ENCODE data around the gene TTYH1.

The TTYH1 gene

DNA sequence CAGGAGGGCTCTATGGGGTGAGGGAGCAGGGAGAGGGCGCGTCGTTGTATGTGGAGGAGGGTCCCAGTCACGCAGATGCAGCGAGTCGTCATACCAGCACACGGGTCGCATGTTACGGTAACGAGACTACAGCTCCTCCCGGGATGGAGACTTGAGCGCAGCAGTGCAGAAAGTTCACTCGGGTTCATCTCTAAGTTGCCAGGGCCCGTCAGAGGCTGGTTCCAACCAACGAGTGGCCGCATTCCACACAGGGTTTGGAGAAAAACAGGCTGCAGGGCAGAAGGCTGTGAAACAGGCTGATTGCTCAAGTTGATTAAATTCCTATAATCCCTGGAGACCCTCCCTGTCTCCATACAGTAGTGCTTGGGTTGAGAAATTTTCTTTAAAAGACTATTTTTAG, 21.9 kb upstream of the TTYH1 start:
- no peak for DNase-seq

DNA sequence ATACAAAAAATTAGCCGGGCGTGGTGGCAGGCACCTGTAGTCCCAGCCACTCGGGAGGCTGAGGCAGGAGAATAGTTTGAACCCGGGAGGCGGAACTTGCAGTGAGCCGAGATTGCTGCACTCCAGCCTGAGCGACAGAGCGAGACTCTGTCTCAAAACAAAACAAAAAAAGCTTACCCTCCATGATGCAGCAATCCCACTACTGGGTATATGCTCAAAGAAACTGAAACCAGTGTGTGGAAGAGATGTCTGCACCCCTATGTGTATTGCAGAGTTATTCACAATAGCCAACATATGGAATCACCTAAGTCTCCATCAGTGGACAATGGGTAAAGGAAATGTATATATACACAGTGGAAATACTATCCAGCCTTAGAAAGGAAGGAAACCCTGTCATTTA, 19.6 kb upstream of the TTYH1 start:
- no peak for DNase-seq

DNA sequence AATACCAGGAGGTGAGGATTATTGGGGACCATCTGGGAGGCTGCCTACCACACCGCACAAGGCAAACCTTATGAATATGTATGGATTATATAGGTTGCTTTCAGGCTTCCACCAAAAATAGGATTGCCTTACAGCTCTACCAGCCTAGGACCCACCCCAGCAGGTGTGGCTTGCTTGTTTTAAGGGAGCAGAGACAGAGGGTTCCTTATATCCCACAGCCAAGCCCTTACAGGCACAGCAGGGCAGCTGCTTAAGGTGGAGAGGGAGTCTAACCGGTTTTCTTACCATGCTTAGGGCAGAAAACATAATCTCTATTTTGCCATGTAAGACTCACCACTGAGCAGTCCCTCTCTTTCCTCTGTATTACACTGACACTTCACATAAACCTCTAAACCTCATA, 16.1 kb upstream of the TTYH1 start:
- no peak for DNase-seq

DNA sequence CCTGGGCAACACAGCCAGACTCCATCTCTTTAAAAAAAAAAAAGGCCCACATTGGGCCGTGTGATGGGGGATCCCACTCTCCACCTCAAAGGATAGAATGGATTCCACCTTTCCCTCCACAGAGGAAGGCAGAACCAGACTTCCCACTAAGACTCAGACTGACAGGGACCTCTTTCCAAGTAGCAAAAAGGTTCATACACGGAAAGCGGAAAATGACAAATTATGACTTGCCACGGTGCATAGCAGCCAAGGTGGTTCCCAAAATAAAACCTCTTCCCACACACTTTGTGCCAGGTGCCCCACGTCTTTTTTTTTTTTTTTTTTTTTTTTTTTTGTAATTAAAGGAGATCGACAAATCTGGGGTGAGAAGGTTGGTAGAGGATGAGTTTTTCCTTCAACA, 14.4 kb upstream of the TTYH1 start:
- DNase-seq, result no peak

DNA sequence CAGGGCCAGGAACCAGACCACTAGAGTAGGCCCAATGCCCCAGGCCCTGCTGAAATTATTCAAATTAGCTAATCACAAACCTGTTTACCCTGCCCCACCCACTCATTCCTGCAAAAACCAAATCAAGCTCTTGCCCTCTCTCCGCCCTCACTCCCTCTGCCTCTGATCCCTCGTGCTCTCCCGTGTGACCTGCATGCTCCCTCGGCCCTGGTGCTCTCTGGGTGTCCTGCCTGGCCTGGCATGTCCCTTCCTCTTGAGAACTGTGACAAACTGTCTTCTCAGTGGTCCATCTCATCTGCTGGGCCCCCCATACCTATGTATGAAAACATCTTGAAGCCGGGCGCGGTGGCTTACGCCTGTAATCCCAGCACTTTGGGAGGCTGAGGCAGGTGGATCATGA, 12.2 kb upstream of the TTYH1 start:
- DNase-seq, result no peak

DNA sequence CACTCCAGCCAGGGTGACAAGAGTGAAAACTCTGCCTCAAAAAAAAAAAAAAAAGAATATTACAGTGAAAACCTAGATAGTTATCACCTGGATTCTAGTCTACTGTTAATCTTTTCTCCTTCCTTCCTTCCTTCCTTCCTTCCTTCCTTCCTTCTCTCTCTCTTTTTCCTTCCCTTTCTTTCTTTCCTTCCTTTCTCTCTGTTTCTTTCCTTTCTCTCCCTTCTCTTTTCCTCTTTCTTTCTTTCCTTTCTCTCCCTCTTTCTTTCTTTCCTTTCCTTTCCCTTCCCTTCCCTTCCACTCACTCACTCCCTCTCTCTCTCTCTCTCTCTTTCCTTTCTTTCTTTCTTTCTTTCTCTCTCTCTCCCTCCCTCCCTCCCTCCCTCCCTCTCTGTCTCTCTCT, 9.6 kb upstream of the TTYH1 start:
- DNase-seq, result no peak

DNA sequence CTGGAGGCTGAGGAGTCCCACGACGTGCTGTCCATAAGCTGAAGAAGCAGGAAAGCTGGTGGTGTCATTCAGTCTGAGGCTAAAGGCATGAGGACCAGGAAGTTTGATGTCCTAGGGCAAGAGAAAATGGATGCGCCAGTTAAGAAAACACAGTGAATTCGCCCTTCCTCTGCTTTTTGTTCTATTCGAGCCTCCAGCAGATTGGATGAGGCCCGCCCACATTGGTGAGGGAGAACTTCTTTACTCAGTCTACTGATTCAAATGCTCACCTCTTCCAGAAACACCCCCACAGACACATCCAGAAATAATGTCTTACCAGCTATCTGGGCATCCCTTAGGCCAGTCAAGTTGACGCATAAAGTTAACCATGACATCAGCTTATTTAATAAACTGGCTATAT, 7.5 kb upstream of the TTYH1 start:
- no peak for DNase-seq

DNA sequence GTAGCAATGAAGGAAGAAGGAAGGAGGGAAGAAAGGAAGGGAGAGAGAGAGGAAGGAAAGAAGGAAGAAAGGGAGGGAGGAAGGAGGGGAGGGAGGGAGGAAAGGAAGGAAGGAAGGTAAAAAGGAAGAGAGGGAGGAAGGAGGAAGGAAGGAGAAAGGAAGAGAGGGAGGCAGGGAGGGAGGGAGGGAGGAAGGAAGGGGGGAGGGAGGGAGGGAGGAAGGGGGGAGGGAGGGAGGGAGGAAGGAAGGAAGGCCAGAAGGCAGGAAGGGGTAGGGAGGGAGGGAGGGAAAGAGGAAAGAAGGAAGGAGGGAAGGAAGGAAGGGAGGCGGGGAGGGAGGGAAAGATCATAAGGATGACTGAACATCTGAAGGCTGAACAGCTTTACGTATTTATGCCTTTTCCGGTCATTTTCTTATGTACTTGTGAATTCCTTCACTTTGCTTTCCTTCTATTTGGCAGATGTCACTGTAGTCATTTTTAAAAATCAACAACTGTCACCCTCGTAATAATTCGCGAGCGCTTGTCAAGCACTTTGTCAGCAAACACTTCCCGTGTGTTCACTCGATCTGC, 6.7 kb upstream of the TTYH1 start:
- no peak for DNase-seq

DNA sequence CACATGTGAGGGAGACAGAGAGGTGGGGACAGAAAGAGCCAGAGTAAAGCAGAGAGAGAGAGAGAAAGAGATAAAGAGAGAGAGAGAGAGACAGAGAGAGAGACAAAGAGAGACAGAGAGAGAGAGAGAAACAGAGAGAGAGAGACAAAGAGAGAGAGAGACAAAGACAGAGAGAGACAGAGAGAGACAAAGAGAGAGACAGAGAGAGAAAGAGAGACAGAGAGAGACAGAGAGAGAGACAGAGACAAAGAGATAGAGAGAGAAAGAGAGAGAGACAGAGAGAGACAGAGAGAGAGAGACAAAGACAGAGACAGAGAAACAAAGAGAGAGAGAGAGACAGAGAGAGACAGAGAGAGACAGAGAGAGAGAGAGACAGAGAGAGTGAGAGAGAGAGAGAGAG, 4.2 kb upstream of the TTYH1 start:
- DNase-seq, result no peak

DNA sequence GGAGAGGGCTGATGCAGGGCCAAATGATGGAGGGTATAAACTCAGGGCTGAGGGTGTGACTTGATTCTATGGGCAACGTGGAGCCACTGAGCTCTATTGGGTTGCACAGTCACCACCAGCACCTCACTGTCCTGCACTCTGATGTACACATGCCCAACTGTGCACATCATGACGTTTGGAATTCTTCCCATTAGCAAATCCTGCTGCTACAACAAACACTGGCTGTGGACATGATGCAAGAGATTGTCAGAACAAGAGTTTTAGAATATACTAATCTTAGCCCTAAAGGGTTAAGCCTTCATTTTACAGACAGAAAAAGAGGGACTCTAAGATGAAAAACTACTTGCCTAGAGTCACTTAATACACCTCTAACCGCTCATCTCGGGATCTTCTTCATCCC, 2.4 kb upstream of the TTYH1 start:
- no peak for DNase-seq

DNA sequence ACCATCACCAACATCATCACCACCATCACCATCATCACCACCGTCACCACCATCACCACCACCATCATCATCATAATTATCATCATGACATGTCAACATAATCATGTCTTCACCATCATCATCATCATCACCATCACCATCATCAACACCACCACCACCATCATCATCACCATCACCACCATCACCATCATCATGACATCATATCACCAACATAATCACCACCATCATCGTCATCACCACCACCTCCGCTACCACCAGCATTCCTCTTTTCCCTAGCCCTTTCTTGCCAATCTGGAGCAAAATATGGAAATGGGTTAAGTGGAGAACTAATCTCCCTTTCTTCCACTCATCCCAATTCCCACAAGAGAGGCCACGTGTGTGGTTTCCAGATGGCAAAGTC, 1.1 kb upstream of the TTYH1 start:
- DNase-seq, result no peak

DNA sequence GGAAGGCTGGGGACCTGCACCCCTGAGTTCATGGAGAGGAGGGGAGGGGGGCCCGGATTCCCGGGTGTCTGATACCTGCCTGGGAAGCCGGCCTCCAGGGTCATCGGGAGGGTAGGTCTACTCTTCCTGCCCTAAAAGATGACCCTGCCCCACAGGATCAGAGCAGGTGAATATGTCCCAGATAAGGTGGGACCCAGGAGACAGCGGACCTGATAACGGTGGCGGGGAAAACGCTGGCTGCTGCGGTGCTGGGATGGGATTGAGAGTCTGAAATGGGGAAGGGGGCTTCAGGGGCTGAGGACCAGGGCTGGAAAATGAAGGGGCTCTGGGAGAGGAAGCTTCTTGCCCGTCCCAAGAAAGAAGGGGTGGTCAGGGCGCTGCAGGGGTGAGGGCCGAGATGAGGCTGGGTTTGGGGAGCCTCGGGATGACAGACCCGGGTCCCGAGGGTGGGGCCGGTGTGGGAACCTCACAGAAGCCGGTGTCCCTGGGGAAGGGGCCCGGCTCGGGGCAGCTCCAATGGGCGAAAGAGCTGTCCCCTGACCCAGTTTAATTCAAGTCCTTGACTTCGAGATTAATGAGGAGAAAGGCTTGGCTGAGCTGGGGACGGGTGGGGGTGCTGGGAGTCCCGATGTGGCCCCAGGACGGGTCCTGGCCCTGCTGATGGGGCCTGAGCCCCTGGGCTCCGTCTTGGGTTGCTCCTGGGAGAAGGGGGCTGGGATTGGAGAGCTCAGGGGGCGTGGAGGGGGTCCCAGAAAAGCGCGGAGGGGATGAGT, 823 bp downstream of the TTYH1 start:
- no peak for DNase-seq

DNA sequence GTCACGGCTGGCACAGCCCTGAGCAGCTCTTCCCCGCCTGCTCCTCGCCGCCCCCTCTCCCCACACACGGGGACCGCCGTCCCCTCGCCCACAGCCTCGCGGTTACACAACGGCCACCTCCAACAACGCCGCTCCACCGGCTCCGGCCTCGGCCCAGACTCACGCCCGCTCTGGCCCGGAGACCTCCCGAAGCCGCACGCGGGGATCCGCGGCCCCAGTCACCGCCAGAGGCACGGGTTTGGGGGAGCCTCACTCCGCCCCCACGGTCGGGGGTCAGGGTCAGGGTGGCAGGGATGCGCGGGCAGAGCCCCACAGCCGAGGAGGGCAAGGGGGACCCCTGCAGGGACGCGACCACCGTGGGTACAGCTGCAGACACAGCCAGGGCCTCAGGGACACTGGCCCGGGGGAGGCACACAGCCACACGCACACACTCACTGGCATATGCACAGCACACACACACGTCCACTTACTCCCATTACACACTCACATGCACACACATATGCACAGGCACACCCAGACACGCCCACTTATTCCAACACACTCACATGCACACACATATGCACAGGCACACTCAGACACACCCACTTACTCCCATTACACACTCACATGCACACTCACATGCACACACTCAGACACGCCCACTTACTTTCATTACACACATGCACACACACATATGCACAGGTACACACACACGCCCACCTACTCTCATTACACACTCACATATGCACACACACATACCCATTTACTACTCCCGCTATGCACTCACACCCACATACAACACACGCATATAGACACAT, 1.6 kb downstream of the TTYH1 start:
- DNase-seq, result no peak

DNA sequence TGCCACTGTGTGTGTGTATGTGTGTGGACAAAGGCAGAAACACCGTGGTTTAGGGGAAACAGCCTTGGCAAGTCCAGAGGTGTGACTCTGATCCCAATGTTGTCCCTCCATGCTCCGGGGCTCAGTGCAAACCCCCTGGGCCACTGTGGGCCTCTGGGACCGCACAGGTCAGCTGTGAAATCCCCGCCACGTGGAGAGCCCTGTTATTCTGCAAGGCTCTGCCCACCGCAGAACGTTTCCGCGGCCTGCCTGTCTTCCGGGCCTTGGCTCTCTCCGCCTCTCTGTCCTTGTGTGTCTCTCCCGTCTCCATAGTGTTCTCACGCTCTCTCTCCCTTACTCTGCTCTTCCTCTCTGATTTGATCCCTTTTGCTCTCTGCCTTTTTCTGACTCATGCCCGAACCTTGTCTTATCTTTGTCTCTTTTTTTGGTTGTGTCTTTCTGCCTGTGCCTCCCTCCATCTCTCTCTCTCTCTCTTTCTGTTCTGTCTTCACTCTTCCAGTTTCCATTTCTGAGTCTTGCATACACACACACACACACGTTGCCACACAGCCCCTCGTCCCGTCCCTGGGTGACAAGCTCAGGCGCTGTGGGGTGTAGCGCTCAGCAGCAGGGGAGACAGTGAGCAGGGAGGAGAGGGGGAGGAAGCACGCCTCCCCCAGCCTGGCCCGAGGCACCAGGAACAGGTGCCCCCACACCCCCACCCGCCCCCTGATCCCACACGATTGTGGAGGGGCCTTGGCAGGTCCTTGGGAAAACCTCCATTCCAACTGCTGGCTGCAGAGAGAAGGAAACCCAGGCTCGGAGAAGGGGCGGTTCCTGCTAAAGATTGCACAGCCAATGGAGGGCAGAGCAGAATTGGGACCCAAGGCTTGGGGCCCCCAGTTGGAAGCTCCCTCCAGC, 3.0 kb downstream of the TTYH1 start:
- DNase-seq, result no peak

DNA sequence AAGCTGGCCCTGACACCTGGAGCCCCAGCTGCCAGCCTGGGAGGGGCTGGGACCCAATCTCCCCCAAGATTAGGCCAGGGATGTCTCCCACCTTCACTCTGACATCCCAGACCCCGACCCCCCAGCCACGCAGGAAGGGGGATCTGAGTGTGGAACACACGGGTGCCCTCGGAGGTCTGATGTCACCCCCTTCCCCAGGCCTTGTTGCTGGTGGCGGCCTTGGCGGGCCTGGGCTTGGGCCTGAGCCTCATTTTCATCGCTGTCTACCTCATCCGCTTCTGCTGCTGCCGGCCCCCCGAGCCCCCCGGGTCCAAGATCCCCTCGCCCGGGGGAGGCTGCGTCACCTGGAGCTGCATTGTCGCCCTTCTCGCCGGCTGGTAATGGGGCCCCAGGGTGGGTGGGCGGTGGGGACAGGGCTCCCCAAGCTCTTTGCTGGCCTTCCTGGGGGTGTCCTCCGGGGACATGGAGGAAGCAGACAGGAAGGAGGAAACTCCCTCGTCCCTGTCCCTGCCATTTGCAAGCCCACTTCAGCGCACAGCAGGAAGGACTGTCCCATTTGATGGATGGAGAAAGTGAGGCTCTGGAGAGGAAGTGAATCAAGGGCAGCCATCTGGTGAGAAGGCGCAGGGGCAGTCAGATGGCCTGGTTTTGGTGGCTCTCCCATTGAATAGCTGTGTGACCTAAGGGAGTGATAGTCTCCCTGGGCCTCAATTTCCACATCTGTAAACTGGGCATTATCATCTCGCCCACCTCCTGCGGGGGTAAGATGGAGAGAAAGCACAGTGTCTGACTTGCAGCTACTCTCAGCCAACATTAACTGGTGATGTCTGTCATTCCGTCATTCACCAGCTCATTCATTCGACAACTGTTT, 3.9 kb downstream of the TTYH1 start:
- DNase-seq, result no peak

DNA sequence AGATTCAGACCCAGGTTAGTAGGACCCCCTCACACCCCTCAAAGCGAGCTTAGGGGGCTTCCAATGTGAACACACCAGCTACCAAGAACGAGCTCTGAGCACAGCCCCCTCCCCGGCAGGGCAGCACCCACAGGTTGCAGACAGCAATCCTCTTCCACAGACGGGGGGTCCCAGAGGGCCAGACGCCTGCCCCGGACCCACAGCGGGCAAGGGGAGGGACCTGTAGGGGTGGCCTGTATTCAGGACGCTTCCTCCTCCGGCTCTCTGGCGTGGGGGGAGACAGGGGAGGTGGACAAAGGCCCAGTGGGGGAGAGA, 4.8 kb downstream of the TTYH1 start:
- no peak for DNase-seq

DNA sequence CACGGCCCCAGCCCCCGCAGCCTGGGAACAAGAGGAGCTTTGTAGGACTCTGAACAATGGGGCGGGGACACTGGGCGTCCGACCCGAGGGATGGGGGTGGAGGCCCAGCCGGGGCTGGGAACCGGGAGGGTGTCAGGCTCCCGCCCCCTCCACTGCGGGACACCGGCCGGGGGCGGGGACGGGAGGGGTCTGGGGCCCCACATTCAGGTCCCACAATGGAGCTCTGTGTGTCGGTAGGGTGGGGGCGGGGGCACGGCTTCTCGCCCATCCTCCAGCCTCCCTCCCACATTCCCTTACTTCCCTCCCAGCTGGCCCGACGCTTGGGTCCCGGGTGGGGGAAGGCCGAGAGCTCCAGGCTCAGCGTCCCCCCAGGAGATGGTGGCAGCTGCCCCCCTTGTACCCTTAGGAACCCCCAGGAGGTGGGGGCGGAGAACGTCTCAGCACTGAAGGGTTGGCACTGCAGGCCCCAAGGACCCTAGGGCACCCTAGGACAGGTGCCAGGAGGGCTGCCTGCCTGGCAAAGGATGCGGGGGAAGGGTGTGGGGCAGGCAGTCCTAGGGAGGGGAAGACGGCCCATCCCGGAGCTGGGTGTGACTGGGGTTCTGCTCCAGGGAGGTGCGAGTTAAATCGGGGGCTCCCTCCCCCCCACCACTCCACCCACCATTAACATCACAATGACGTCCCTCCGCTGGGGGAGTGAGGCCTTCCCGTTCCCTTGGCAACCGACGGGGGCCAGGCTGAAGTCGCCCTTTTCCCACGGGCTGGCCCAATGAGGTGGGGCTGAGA, 5.3 kb downstream of the TTYH1 start:
- DNase-seq, result no peak

DNA sequence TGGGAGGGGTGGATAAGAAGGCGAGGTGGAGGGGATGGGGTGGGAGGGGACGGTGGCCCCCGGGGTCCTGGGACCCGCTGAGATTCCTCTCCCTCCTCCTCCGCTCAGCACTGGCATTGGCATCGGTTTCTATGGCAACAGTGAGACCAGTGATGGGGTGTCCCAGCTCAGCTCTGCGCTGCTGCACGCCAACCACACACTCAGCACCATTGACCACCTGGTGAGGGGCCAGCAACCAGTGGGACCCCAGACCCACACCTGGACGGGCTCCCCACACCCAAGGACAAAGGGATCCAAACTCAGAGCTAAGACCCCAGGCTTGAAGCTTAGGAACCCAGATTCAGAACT, 5.9 kb downstream of the TTYH1 start:
- DNase-seq, result no peak

DNA sequence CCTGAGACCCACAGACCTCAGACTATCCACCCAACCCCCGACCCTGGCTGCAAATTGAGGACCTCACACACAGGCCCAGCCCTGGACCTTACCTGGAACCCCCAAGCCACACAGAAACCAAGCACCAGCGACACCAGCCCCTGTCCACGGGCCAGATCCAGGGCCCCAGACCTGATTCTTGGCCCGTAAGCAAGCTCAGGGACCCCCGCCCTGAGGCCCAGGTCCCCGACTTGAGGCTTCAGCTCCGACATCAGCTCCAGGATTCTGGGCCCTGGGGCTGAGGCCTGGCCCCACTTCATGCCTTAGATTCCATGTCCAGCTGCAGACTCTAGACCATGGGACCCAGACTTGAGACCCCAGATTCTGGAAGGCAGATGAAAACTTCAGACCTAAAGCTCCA, 6.3 kb downstream of the TTYH1 start:
- no peak for DNase-seq

DNA sequence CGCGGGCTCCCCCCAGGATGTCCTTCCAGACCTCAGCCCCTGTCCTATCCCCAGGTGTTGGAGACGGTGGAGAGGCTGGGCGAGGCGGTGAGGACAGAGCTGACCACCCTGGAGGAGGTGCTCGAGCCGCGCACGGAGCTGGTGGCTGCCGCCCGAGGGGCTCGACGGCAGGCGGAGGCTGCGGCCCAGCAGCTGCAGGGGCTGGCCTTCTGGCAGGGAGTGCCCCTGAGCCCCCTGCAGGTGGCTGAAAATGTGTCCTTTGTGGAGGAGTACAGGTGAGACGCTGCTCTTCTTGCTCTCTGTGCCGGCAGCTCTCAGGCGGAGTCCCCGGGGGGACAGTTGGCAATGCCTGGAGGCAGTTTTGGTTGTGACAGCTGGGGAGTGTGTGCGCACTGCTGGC, 6.9 kb downstream of the TTYH1 start:
- no peak for DNase-seq

DNA sequence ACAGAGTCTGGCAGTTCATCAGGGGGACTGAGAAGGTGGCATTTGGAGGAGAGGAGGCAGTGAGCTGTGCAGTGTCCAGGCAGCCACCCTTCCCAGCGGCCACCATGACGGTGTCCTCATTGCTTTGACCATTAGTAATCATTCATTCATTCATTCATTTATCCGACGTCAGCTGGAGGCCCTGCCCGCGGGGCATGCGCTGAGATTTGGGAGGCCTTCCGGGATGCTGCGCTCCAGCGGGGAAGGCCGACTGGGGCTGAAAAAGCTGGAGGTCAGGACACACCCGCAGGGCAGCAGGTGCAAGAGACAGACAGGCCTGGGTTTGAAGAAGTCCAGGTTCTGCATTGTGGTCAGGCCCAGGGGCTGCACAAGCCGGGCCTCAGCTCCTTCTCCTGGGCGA, 8.9 kb downstream of the TTYH1 start:
- DNase-seq, result no peak
